DOHH2 (cell line): Measurements from ENCODE around the gene SYNE3.

ENCODE experiments used
- H3F3A ChIP-seq: fragments of 200-600 bp; sonication (generic), shearing (Covaris generic); 2 replicates; pipeline ENCODE4 v1.6.0; 2016; ENCODE audit warnings: antibody characterized with exemption, mild to moderate bottlenecking; ENCODE audit not compliant: control insufficient read depth, insufficient read depth
- H3K27ac ChIP-seq: fragments of 200-600 bp; sonication (generic); 2 replicates; pipeline ENCODE4 v1.5.1; 2014; ENCODE audit warnings: low read depth, mild to moderate bottlenecking, low read length, moderate library complexity
- H3K27me3 ChIP-seq: fragments of 200-600 bp; sonication (generic); 2 replicates; pipeline ENCODE4 v1.6.1; 2014; ENCODE audit warnings: mild to moderate bottlenecking, low read length, mixed read lengths; ENCODE audit not compliant: control insufficient read depth
- H3K36me3 ChIP-seq: fragments of 200-600 bp; sonication (generic); 2 replicates; pipeline ENCODE4 v1.6.1; 2014; ENCODE audit warnings: mild to moderate bottlenecking, low read length, moderate library complexity, mixed read lengths; ENCODE audit not compliant: control insufficient read depth
- H3K4me1 ChIP-seq: fragments of 200-600 bp; sonication (generic); 2 replicates; pipeline ENCODE4 v1.6.1; 2014; ENCODE audit warnings: mild to moderate bottlenecking, low read length, mixed read lengths; ENCODE audit not compliant: control insufficient read depth
- H3K4me2 ChIP-seq: fragments of 200-600 bp; sonication (generic); 2 replicates; pipeline ENCODE4 v1.6.0; 2014; ENCODE audit warnings: mild to moderate bottlenecking, low read length, moderate library complexity
- H3K4me3 ChIP-seq: fragments of 200-600 bp; sonication (generic); 2 replicates; pipeline ENCODE4 v1.5.1; 2014; ENCODE audit warnings: mild to moderate bottlenecking, low read length, mixed read lengths
- H3K79me2 ChIP-seq: fragments of 200-600 bp; sonication (generic); 2 replicates; pipeline ENCODE4 v1.6.1; 2014; ENCODE audit warnings: mild to moderate bottlenecking, low read length, mixed read lengths; ENCODE audit not compliant: control insufficient read depth
- H3K9me2 ChIP-seq: fragments of 200-600 bp; sonication (generic); replicated peaks from 2 replicates; pipeline ENCODE4 v1.6.1; 2014; ENCODE audit warnings: mild to moderate bottlenecking, low read length, mixed read lengths; ENCODE audit not compliant: control insufficient read depth
- H3K9me3 ChIP-seq: fragments of 200-600 bp; sonication (generic); 2 replicates; pipeline ENCODE4 v1.6.1; 2014; ENCODE audit warnings: antibody characterized with exemption, low read length, mixed read lengths; ENCODE audit not compliant: control insufficient read depth, insufficient read depth
- H4K20me1 ChIP-seq: fragments of 200-600 bp; sonication (generic); 2 replicates; pipeline ENCODE4 v1.6.0; 2014; ENCODE audit warnings: low read depth, mild to moderate bottlenecking, antibody characterized with exemption, low read length, moderate library complexity; ENCODE audit not compliant: control insufficient read depth, insufficient read depth
- CTCF ChIP-seq: fragments of 200-600 bp; sonication (generic); IDR thresholded peaks from one replicate; pipeline ENCODE4 v1.5.1; 2014; ENCODE audit warnings: antibody characterized with exemption, mild to moderate bottlenecking, low read depth, low read length; ENCODE audit not compliant: poor library complexity, severe bottlenecking
- EZH2phosphoT487 ChIP-seq: fragments of 200-600 bp; sonication (generic); IDR thresholded peaks from 2 replicates; pipeline ENCODE4 v1.6.1; 2017; ENCODE audit warnings: borderline replicate concordance, mild to moderate bottlenecking, antibody characterized with exemption, low read length, moderate library complexity, mixed read lengths

The SYNE3 gene

GRCh38 chr14:95474486-95474885, 42.0 kb downstream of the SYNE3 start:
- Histone ChIP-seq H3K9me2 (no peaks in the 10 kb centered on the region), H3K9me3 (no peaks in the 10 kb centered on the region), H3K27me3 (no peaks in the 10 kb centered on the region), H3K4me2 (no peak overlapping the region), H4K20me1 (no peaks in the 10 kb centered on the region), H3K36me3 (no peaks in the 10 kb centered on the region), H3K27ac (no peak overlapping the region), H3F3A (no peaks in the 10 kb centered on the region), H3K4me3 (no peak overlapping the region), H3K4me1 (peaks cover 4% of the 10 kb centered on the region), H3K79me2 (no peaks in the 10 kb centered on the region)
- TF ChIP-seq EZH2phosphoT487 = no peak
- TF ChIP-seq CTCF = no peak

- Histone ChIP-seq H3F3A (no peaks in the 10 kb centered on the region), H3K4me1 (peaks cover 4% of the 10 kb centered on the region), H3K9me2 (no peaks in the 10 kb centered on the region), H3K4me3 (no peak overlapping the region), H3K36me3 (no peaks in the 10 kb centered on the region), H3K27ac (no peak overlapping the region), H4K20me1 (no peaks in the 10 kb centered on the region), H3K4me2 (no peak overlapping the region), H3K79me2 (no peaks in the 10 kb centered on the region), H3K9me3 (no peaks in the 10 kb centered on the region), H3K27me3 (no peaks in the 10 kb centered on the region)
- TF ChIP-seq EZH2phosphoT487 (no peak), CTCF (no peak)
Measured at GRCh38 chr14:95472819-95473251, 43.6 kb downstream of the SYNE3 start.

- no peaks in the 10 kb centered on the region for H3K9me3 ChIP-seq
- H4K20me1 ChIP-seq = no peaks in the 10 kb centered on the region
- H3K4me1 ChIP-seq = peaks cover 4% of the 10 kb centered on the region
- TF ChIP-seq CTCF (no peak), EZH2phosphoT487 (no peak)
- no peaks in the 10 kb centered on the region for H3K27me3 ChIP-seq
- H3K4me2 ChIP-seq = no peak overlapping the region
- H3K4me3 ChIP-seq = no peak overlapping the region
- H3K36me3 ChIP-seq = no peaks in the 10 kb centered on the region
- H3K9me2 ChIP-seq = no peaks in the 10 kb centered on the region
- no peaks in the 10 kb centered on the region for H3F3A ChIP-seq
- no peak overlapping the region for H3K27ac ChIP-seq
- H3K79me2 ChIP-seq = no peaks in the 10 kb centered on the region
Measured at GRCh38 chr14:95471476-95471875, 45.0 kb downstream of the SYNE3 start.

- H3K9me2 ChIP-seq = no peaks in the 10 kb centered on the region
Measured at GRCh38 chr14:95471016-95471415, 45.4 kb downstream of the SYNE3 start.

More at GRCh38 chr14:95471016-95471415, 45.4 kb downstream of the SYNE3 start:
- H3K27ac ChIP-seq = no peak overlapping the region
- no peaks in the 10 kb centered on the region for H3K36me3 ChIP-seq
- H3K4me3 ChIP-seq = no peak overlapping the region
- no peak overlapping the region for H3K4me2 ChIP-seq
- H3K27me3 ChIP-seq = no peaks in the 10 kb centered on the region
- H3K79me2 ChIP-seq = no peaks in the 10 kb centered on the region
- H3F3A ChIP-seq = no peaks in the 10 kb centered on the region
- no peaks in the 10 kb centered on the region for H4K20me1 ChIP-seq
- H3K9me3 ChIP-seq = no peaks in the 10 kb centered on the region
- TF ChIP-seq EZH2phosphoT487 (no peak), CTCF (no peak)
- peaks cover 4% of the 10 kb centered on the region for H3K4me1 ChIP-seq
